A549 (cell line): ENCODE results near the gene RGSL1. TPM values are rescaled to one million over a fixed set of nuclear protein-coding genes. Genes with fewer than 3 reads are reported as not detected.
A peak's percentile ranks its signal among the peaks of the same experiment; 100 is the strongest.

ENCODE experiments used
- ATAC-seq, 2 experiments: fragments of 200-7000 bp in 1 of 2; fragments of >200 bp in 1 of 2; cut with Nextera tagmentation in 1 of 2; cut with Tn5 transposase in 1 of 2; 3 replicates each; pipeline versions ENCODE4 v1.8.0 to v1.9.1; 2018 to 2020; ENCODE audit warnings: mild to moderate bottlenecking in 1 of 2, moderate library complexity in 1 of 2
- CTCF ChIA-PET: fragments of 300-600 bp; sonication (Branson Sonifier 250); formaldehyde crosslinking; extraction: SDS; loops from one replicate; lab custom pipeline; 2021; ENCODE audit warnings: antibody characterized with exemption, inconsistent platforms; lab: Yijun Ruan, JAX
- POLR2A ChIA-PET: fragments of 350-600 bp; formaldehyde crosslinking; extraction: SDS; loops from one replicate; lab custom pipeline; 2021; ENCODE audit warnings: antibody characterized with exemption, inconsistent platforms; lab: Yijun Ruan, JAX
- DNase-seq, 2 experiments: peaks; one replicate each; pipeline versions ENCODE4 v3.0.0 to v3.0.0-alpha.2; 2011 to 2016; ENCODE audit warnings: low read depth in 1 of 2, low spot score in 1 of 2
- FAIRE-seq: peaks from 2 replicates; lab custom pipeline; 2011; peaks lifted over from hg19 to GRCh38; lab: Jason Lieb, UNC
- H3K27ac ChIP-seq, 2 experiments: fragments of >200 bp; sonication (Bioruptor Twin); formaldehyde crosslinking; 3 replicates each; pipeline ENCODE4 v1.5.1; 2016 to 2017
- H3K4me1 ChIP-seq: fragments of >200 bp; sonication (Bioruptor Twin); formaldehyde crosslinking; 3 replicates; pipeline ENCODE4 v1.6.1; 2016
- H3K4me2 ChIP-seq: fragments of >200 bp; sonication (Bioruptor Twin); formaldehyde crosslinking; 3 replicates; pipeline ENCODE4 v1.6.1; 2016
- H3K4me3 ChIP-seq: fragments of >200 bp; sonication (Bioruptor Twin); formaldehyde crosslinking; 3 replicates; pipeline ENCODE4 v1.5.1; 2016
- H3K9me3 ChIP-seq: fragments of >200 bp; sonication (Bioruptor Twin); formaldehyde crosslinking; 3 replicates; pipeline ENCODE4 v1.6.1; 2016
- ATOH8 ChIP-seq: fragments of 250-450 bp; sonication (Bioruptor Pico); IDR thresholded peaks from 2 replicates; pipeline ENCODE4 v1.5.0; 2020; ENCODE audit warnings: low read depth, mild to moderate bottlenecking, moderate library complexity
- BHLHE40 ChIP-seq: IDR thresholded peaks from 2 replicates; pipeline ENCODE4 v1.6.1; 2012; ENCODE audit warnings: low read depth, low read length, inconsistent platforms
- CTCF ChIP-seq: fragments of >200 bp; sonication (Bioruptor Twin); formaldehyde crosslinking; IDR thresholded peaks from 3 replicates; pipeline ENCODE4 v1.5.1; 2016
- E2F6 ChIP-seq: IDR thresholded peaks from 2 replicates; pipeline ENCODE4 v1.6.1; 2012; ENCODE audit warnings: low read depth, borderline replicate concordance
- EHMT2 ChIP-seq: fragments of 200-600 bp; sonication (generic); IDR thresholded peaks from 2 replicates; pipeline ENCODE4 v1.6.1; 2016; ENCODE audit warnings: antibody characterized with exemption, low read depth, mild to moderate bottlenecking, moderate library complexity
- EP300 ChIP-seq, 2 experiments: fragments of >200 bp; sonication (Bioruptor Twin); formaldehyde crosslinking; IDR thresholded peaks; 2 replicates in 1 of 2; 3 replicates in 1 of 2; pipeline ENCODE4 v1.6.1; 2016 to 2017
- ESRRA ChIP-seq: fragments of 150-350 bp; IDR thresholded peaks from 2 replicates; pipeline ENCODE4 v1.6.1; 2014; ENCODE audit warnings: mild to moderate bottlenecking, low read length, borderline replicate concordance
- FOSB ChIP-seq: fragments of 250-450 bp; sonication (Bioruptor Pico); IDR thresholded peaks from 2 replicates; pipeline ENCODE4 v1.5.0; 2020; ENCODE audit warnings: mild to moderate bottlenecking, moderate library complexity
- FOSL2 ChIP-seq, 2 experiments: fragments of 450-650 bp in 1 of 2; fragments of >200 bp in 1 of 2; sonication (Bioruptor Twin) in 1 of 2; formaldehyde crosslinking; IDR thresholded peaks; 2 replicates each; pipeline versions ENCODE4 v1.5.0 to v1.6.1; 2016 to 2020; ENCODE audit warnings: mild to moderate bottlenecking in 1 of 2, moderate library complexity in 1 of 2
- GATA3 ChIP-seq: IDR thresholded peaks from 2 replicates; pipeline ENCODE4 v1.6.1; 2012; ENCODE audit warnings: borderline replicate concordance
- HMGXB4 ChIP-seq: fragments of 250-450 bp; sonication (Bioruptor Pico); IDR thresholded peaks from 2 replicates; pipeline ENCODE4 v1.5.0; 2021; ENCODE audit warnings: mild to moderate bottlenecking, moderate library complexity, borderline replicate concordance
- HOXB5 ChIP-seq: fragments of 250-450 bp; sonication (Bioruptor Pico); IDR thresholded peaks from 2 replicates; pipeline ENCODE4 v1.5.0; 2020; ENCODE audit warnings: mild to moderate bottlenecking, moderate library complexity
- JUN ChIP-seq, 2 experiments: fragments of >200 bp; sonication (Bioruptor Twin); formaldehyde crosslinking; IDR thresholded peaks; 2 replicates in 1 of 2; 3 replicates in 1 of 2; pipeline ENCODE4 v1.6.1; 2016 to 2017
- JUNB ChIP-seq: fragments of >200 bp; sonication (Bioruptor Twin); formaldehyde crosslinking; IDR thresholded peaks from 2 replicates; pipeline ENCODE4 v1.6.1; 2016
- KDM5A ChIP-seq: fragments of 200-600 bp; sonication (generic); IDR thresholded peaks from 2 replicates; pipeline ENCODE4 v1.6.1; 2016; ENCODE audit warnings: antibody characterized with exemption, mild to moderate bottlenecking
- MAX ChIP-seq: IDR thresholded peaks from 2 replicates; pipeline ENCODE4 v1.6.1; 2012
- NFE2L2 ChIP-seq: fragments of 150-350 bp; conservative IDR thresholded peaks from 2 replicates; pipeline ENCODE4 v1.6.1; 2014; ENCODE audit warnings: low read length
- PBX3 ChIP-seq: IDR thresholded peaks from 2 replicates; pipeline ENCODE4 v1.6.1; 2012
- POLR2A ChIP-seq: IDR thresholded peaks from 2 replicates; pipeline ENCODE4 v1.6.1; 2012; ENCODE audit warnings: mild to moderate bottlenecking, low read length
- REST ChIP-seq: fragments of 200-600 bp; sonication (generic); IDR thresholded peaks from 2 replicates; pipeline ENCODE4 v1.6.1; 2016; ENCODE audit warnings: antibody characterized with exemption, mild to moderate bottlenecking, moderate library complexity
- RFX5 ChIP-seq: fragments of 450-650 bp; IDR thresholded peaks from 2 replicates; pipeline ENCODE4 v1.7.1; 2014; ENCODE audit warnings: antibody characterized with exemption, mild to moderate bottlenecking, moderate library complexity
- SREBF2 ChIP-seq: fragments of 450-650 bp; IDR thresholded peaks from 2 replicates; pipeline ENCODE4 v1.6.1; 2014; ENCODE audit warnings: mild to moderate bottlenecking, moderate library complexity
- TFCP2L1 ChIP-seq: fragments of 250-450 bp; sonication (Bioruptor Pico); IDR thresholded peaks from 2 replicates; pipeline ENCODE4 v1.5.0; 2021; ENCODE audit warnings: mild to moderate bottlenecking
- USF2 ChIP-seq: fragments of 450-650 bp; IDR thresholded peaks from 2 replicates; pipeline ENCODE4 v1.6.1; 2014; ENCODE audit warnings: antibody characterized with exemption
- ZFP36 ChIP-seq: fragments of 450-650 bp; IDR thresholded peaks from 2 replicates; pipeline ENCODE4 v1.6.1; 2014; ENCODE audit warnings: borderline replicate concordance; ENCODE audit not compliant: partially characterized antibody
- WGBS: methylation state at CpG from one replicate; pipeline ENCODE4 v1.1.6; 2017; ENCODE audit errors: missing lambda C conversion rate; 5-methylcytosine and 5-hydroxymethylcytosine counted together
- polyA plus RNA-seq, 4 experiments: library from polyadenylated mRNA; depleted of rRNA in 3 of 4; stranded (reverse); fragments of >200 nt; fragmentation: RNase III in 1 of 4; extraction: RNeasy Plus Mini Kit Qiagen cat#74134 plus additional on column Dnase treatment in 1 of 4; gene quantifications; 2 replicates in 3 of 4; 3 replicates in 1 of 4; pipeline ENCODE4 v1.2.3, GENCODE V29; 2011 to 2017

RGSL1 gene
- polyA plus RNA-seq, 2 of the 4 experiments (the other 2 are of a cell fraction), result not detected

GRCh38 chr1:182604175-182605164 is 154.5 kb downstream of the RGSL1 start, which contains the start of gene RGS16:
Gene RGS16, minus strand, starts transcription at chr1:182604389. Its CDS starts 130 bp downstream, at chr1:182604259.
- Histone ChIP-seq H3K4me2 (peak within 1 kb of the TSS; percentile 93), H3K27ac (peak within 1 kb of the TSS; percentile 23 to 63; a peak in 3 of 6 replicates), H3K4me3 (peak within 1 kb of the TSS; percentile 48), H3K4me1 (peaks cover 8% of the 10 kb centered on the region; the same call in 2 of the 3 replicates), H3K9me3 (no peaks in the 10 kb centered on the region)
- peak; percentile 86 to 97 for ATAC-seq
- ChIA-PET CTCF (interaction anchor here (2.7 to 14.3 kb wide), 3 partner anchors 9 to 182 kb away, joined by 11 to 415 read pairs (median 28); partner anchors contain the start of gene NPL), POLR2A (interaction anchor here (0.6 kb wide), 1 partner anchor 174 kb away, joined by 4 read pairs; no protein-coding TSS in a partner anchor)
- TF ChIP-seq PBX3 (no peak), EP300 (IDR thresholded peaks at IDR 0.05) (no peak), FOSB (CRISPR knock-in tag) (no peak), KDM5A (no peak), HOXB5 (no peak), NFE2L2 (no peak), FOSL2 (IDR thresholded peaks at IDR 0.05) (no peak), FOSL2 (CRISPR knock-in tag; IDR thresholded peaks at IDR 0.05) (no peak), MAX (peak; percentile 93), ESRRA (no peak), CTCF (no peak), JUN (IDR thresholded peaks at IDR 0.05) (no peak), BHLHE40 (no peak), HMGXB4 (CRISPR knock-in tag) (no peak), ZFP36 (no peak), ATOH8 (no peak), E2F6 (peak; percentile 95), TFCP2L1 (no peak), USF2 (no peak), GATA3 (no peak), RFX5 (no peak), REST (no peak), SREBF2 (no peak), EHMT2 (no peak), POLR2A (peak; percentile 52), JUNB (no peak)
- FAIRE-seq, result no peak
- DNase-seq, result peak; percentile 76 to 93
- WGBS, result 18% methylated on average over 26 of the region's 44 CpGs
